GM12878 (cell line): ENCODE measurements around the gene PRMT7. TPM values are rescaled to one million over a fixed set of nuclear protein-coding genes. Genes with fewer than 3 reads are reported as not detected.

Source experiments
- ATAC-seq: fragments of 200-7000 bp; cut with Tn5 transposase; 3 replicates; pipeline ENCODE4 v1.9.1; 2020; ENCODE audit warnings: mild to moderate bottlenecking, moderate library complexity
- BruUV-seq: library from RNA; stranded (reverse); fragments of 400-500 nt; replicated peaks from 2 replicates; lab custom pipeline; 2021; lab: Mats Ljungman, UMichigan
- CTCF ChIA-PET: fragments of 300-600 bp; sonication (Branson Sonifier 250); formaldehyde crosslinking; extraction: SDS; loops from one replicate; lab custom pipeline; 2021; ENCODE audit warnings: inconsistent platforms; lab: Yijun Ruan, JAX
- POLR2A ChIA-PET: fragments of 350-600 bp; formaldehyde crosslinking; extraction: SDS; loops from one replicate; lab custom pipeline; 2021; ENCODE audit warnings: inconsistent platforms; lab: Charles Lee
- RAD21 ChIA-PET: fragments of 300-600 bp; sonication (Branson Sonifier 250); formaldehyde crosslinking; loops from one replicate; lab custom pipeline; 2023; ENCODE audit warnings: antibody characterized with exemption; ENCODE audit not compliant: unreplicated experiment; lab: Charles Lee
- SMC1A ChIA-PET: fragments of 300-600 bp; sonication (Branson Sonifier 250); formaldehyde crosslinking; loops from one replicate; lab custom pipeline; 2023; ENCODE audit not compliant: unreplicated experiment, uncharacterized antibody; lab: Charles Lee
- DNase-seq: peaks from one replicate; pipeline ENCODE4 v3.0.0-alpha.2; 2011; ENCODE audit warnings: low read depth, low spot score
- FAIRE-seq: peaks from 3 replicates; lab custom pipeline; 2011; peaks lifted over from hg19 to GRCh38; lab: Jason Lieb, UNC
- H2AFZ ChIP-seq: 2 replicates; pipeline ENCODE4 v1.6.0; 2011; ENCODE audit warnings: low read depth, low read length, control low read depth; ENCODE audit not compliant: control insufficient read depth
- H3K27ac ChIP-seq: 2 replicates; pipeline ENCODE4 v1.5.1; 2011; ENCODE audit warnings: control low read depth; ENCODE audit not compliant: control insufficient read depth, insufficient read depth
- H3K27me3 ChIP-seq, 2 experiments: replicated peaks in 1 of 2; 2 replicates each; pipeline versions ENCODE4 v1.6.0 to v1.6.1; 2011; ENCODE audit warnings: low read length in 1 of 2; ENCODE audit not compliant: control insufficient read depth in 2 of 2, insufficient read depth in 2 of 2
- H3K36me3 ChIP-seq, 2 experiments: 2 replicates each; pipeline ENCODE4 v1.5.1; 2011; ENCODE audit warnings: low read length in 1 of 2; ENCODE audit not compliant: control insufficient read depth in 2 of 2, insufficient read depth in 2 of 2
- H3K4me1 ChIP-seq: 2 replicates; pipeline ENCODE4 v1.6.1; 2011; ENCODE audit warnings: mild to moderate bottlenecking, low read length, moderate library complexity, mixed read lengths; ENCODE audit not compliant: control insufficient read depth, insufficient read depth
- H3K4me2 ChIP-seq: 2 replicates; pipeline ENCODE4 v1.6.0; 2011; ENCODE audit warnings: control low read depth; ENCODE audit not compliant: control insufficient read depth, insufficient read depth
- H3K4me3 ChIP-seq: fragments of 200-600 bp; sonication (generic); 2 replicates; pipeline ENCODE4 v1.5.1; 2016
- H3K79me2 ChIP-seq: 2 replicates; pipeline ENCODE4 v1.6.0; 2011; ENCODE audit warnings: low read length; ENCODE audit not compliant: control insufficient read depth, insufficient read depth
- H3K9ac ChIP-seq: 2 replicates; pipeline ENCODE4 v1.8.0; 2011; ENCODE audit warnings: low read length, control low read depth, mixed read lengths; ENCODE audit not compliant: control insufficient read depth, insufficient read depth
- H3K9me3 ChIP-seq: replicated peaks from 3 replicates; pipeline ENCODE4 v1.5.1; 2011; ENCODE audit warnings: mild to moderate bottlenecking, low read length; ENCODE audit not compliant: control insufficient read depth, insufficient read depth
- H4K20me1 ChIP-seq: 2 replicates; pipeline ENCODE4 v1.6.0; 2011; ENCODE audit not compliant: control insufficient read depth, insufficient read depth
- CBX3 ChIP-seq: fragments of 200-600 bp; sonication (generic); IDR thresholded peaks from 2 replicates; pipeline ENCODE4 v1.6.1; 2016; ENCODE audit warnings: low read depth, borderline replicate concordance
- CBX5 ChIP-seq: sonication (generic); IDR thresholded peaks from 2 replicates; pipeline ENCODE4 v1.6.1; 2016; ENCODE audit warnings: low read depth, moderate library complexity, mild to moderate bottlenecking, inconsistent platforms
- CHD1 ChIP-seq: IDR thresholded peaks from 2 replicates; pipeline ENCODE4 v1.6.1; 2012; ENCODE audit warnings: low read depth, low read length, improper control_type of control experiment
- DPF2 ChIP-seq: fragments of 450-650 bp; IDR thresholded peaks from 2 replicates; pipeline ENCODE4 v1.6.1; 2017; ENCODE audit warnings: mild to moderate bottlenecking
- EGR1 ChIP-seq, 2 experiments: IDR thresholded peaks; 1 replicate in 1 of 2; 2 replicates in 1 of 2; pipeline ENCODE4 v1.6.1; 2011 to 2012; ENCODE audit warnings: low read depth in 2 of 2, low read length in 2 of 2, borderline replicate concordance in 1 of 2, mild to moderate bottlenecking in 1 of 2, moderate library complexity in 1 of 2
- IRF3 ChIP-seq: fragments of 450-650 bp; IDR thresholded peaks from 2 replicates; pipeline ENCODE4 v1.6.1; 2014; ENCODE audit warnings: mild to moderate bottlenecking
- KAT2A ChIP-seq: conservative IDR thresholded peaks from 2 replicates; pipeline ENCODE4 v1.6.1; 2011; ENCODE audit warnings: low read depth, low read length; ENCODE audit not compliant: control insufficient read depth
- LARP7 ChIP-seq: fragments of 450-650 bp; IDR thresholded peaks from 2 replicates; pipeline ENCODE4 v1.6.1; 2017; ENCODE audit warnings: mild to moderate bottlenecking
- NKRF ChIP-seq: fragments of 450-650 bp; conservative IDR thresholded peaks from 2 replicates; pipeline ENCODE4 v1.6.1; 2017; ENCODE audit warnings: mild to moderate bottlenecking, moderate library complexity
- SMAD1 ChIP-seq: fragments of 450-650 bp; IDR thresholded peaks from 2 replicates; pipeline ENCODE4 v1.6.1; 2018; ENCODE audit warnings: mild to moderate bottlenecking, low read depth; ENCODE audit not compliant: partially characterized antibody
- STAT3 ChIP-seq: IDR thresholded peaks from 2 replicates; pipeline ENCODE4 v1.6.1; 2011; ENCODE audit warnings: low read depth, low read length, improper control_type of control experiment
- TAF1 ChIP-seq: IDR thresholded peaks from 2 replicates; pipeline ENCODE4 v1.6.1; 2011; ENCODE audit warnings: mild to moderate bottlenecking, low read depth, low read length, borderline replicate concordance
- USF1 ChIP-seq: IDR thresholded peaks from 2 replicates; pipeline ENCODE4 v1.6.1; 2011; ENCODE audit warnings: borderline replicate concordance, low read depth, mild to moderate bottlenecking, moderate library complexity, mixed read lengths, low read length; ENCODE audit not compliant: insufficient read depth; ENCODE audit errors: extremely low read length
- YY1 ChIP-seq: IDR thresholded peaks from 2 replicates; pipeline ENCODE4 v1.6.1; 2011; ENCODE audit warnings: low read depth, mild to moderate bottlenecking, low read length
- WGBS: methylation state at CpG from one replicate; pipeline ENCODE4 v1.1.6; 2016; ENCODE audit warnings: low lambda C conversion rate; ENCODE audit not compliant: insufficient replicate concordance, insufficient coverage; ENCODE audit errors: missing lambda C conversion rate; 5-methylcytosine and 5-hydroxymethylcytosine counted together
- in situ Hi-C: fragments of 300-500 bp; cut with MboI; formaldehyde crosslinking; loops from 9 replicates; pipeline ENCODE4 v1.14.3; 2018; ENCODE audit warnings: mixed read lengths
- intact Hi-C: fragments of 100-400 bp; cut with micrococcal nuclease; formaldehyde crosslinking; loops from one replicate; pipeline ENCODE4 v1.14.2; 2022; ENCODE audit not compliant: unreplicated experiment
- polyA plus RNA-seq, 11 experiments: library from polyadenylated mRNA; depleted of rRNA in 4 of 11; unstranded in 6 of 11; stranded (reverse) in 5 of 11; fragments of >200 nt; fragmentation: Nextera tagmentation in 4 of 11; fragmentation: Illumina TruSeq in 1 of 11; extraction: Ambion mirVana in 4 of 11; extraction: Trizol in 1 of 11; gene quantifications; 1 replicate in 1 of 11; 2 replicates in 10 of 11; pipeline versions ENCODE4 v1.2.1 to v1.2.3, GENCODE V29; 2011 to 2016; ENCODE audit warnings: inconsistent platforms in 2 of 11, missing spikeins in 2 of 11, low read depth in 1 of 11
- total RNA-seq, 4 experiments: library from RNA; depleted of rRNA in 3 of 4; stranded (reverse); fragments of >200 nt in 3 of 4; fragmentation: Illumina TruSeq in 1 of 4; extraction: Trizol in 1 of 4; gene quantifications; 2 replicates each; pipeline versions ENCODE4 v1.2.1 to v1.2.3, GENCODE V29; 2013 to 2021

The PRMT7 gene
- total and polyA plus RNA-seq, 10 of the 15 experiments (the other 5 are each of a cell fraction or from before 2014, with no cell fraction given) = 5.1 to 56.1 (median 42.0) TPM

- ChIA-PET POLR2A (no interaction called here), CTCF (interaction anchor here (1.0 to 4.5 kb wide), 11 partner anchors 10 to 136 kb away, joined by 3 to 41 read pairs (median 5); no protein-coding TSS in a partner anchor), SMC1A (interaction anchor here (0.7 to 3.6 kb wide), 5 partner anchors 20 to 120 kb away, joined by 3 to 22 read pairs (median 5); no protein-coding TSS in a partner anchor), RAD21 (interaction anchor here (1.0 to 1.5 kb wide), 2 partner anchors 113 to 114 kb away, joined by 3 to 6 read pairs; no protein-coding TSS in a partner anchor)
- BruUV-seq = no TSS peak
- Histone ChIP-seq H4K20me1 (no peaks in the 10 kb centered on the region), H3K27ac (no peak overlapping the region), H3K4me2 (no peak overlapping the region), H2AFZ (no peak overlapping the region), H3K79me2 (no peaks in the 10 kb centered on the region), H3K9me3 (no peaks in the 10 kb centered on the region), H3K4me1 (no peaks in the 10 kb centered on the region), H3K9ac (no peak overlapping the region), H3K4me3 (no peak overlapping the region), H3K36me3 (no peaks in the 10 kb centered on the region), H3K27me3 (no peaks in the 10 kb centered on the region)
- DNase-seq (no peak), FAIRE-seq (no peak), ATAC-seq (no peak)
- WGBS = 27% methylated on average over 5 of the region's 6 CpGs
- TF ChIP-seq DPF2 (no peak), IRF3 (no peak), CHD1 (no peak), SMAD1 (no peak), KAT2A (no peak)
- intact Hi-C loops = no loop called here
- in situ Hi-C loops = no loop called here
Measured at GRCh38 chr16:68397710-68398201, 86.9 kb downstream of the PRMT7 start.

GRCh38 chr16:68399456-68399855 lies 88.6 kb downstream of the PRMT7 start:
- WGBS = 19% methylated on average over 3 of the region's 3 CpGs
- Histone ChIP-seq H3K36me3 (no peaks in the 10 kb centered on the region), H3K4me3 (no peak overlapping the region), H3K27me3 (no peaks in the 10 kb centered on the region), H2AFZ (no peak overlapping the region), H3K27ac (no peak overlapping the region), H3K4me2 (no peak overlapping the region), H4K20me1 (no peaks in the 10 kb centered on the region), H3K79me2 (no peaks in the 10 kb centered on the region), H3K9ac (no peak overlapping the region), H3K9me3 (no peaks in the 10 kb centered on the region), H3K4me1 (no peaks in the 10 kb centered on the region)
- ATAC-seq (no peak), FAIRE-seq (no peak), DNase-seq (no peak)
- in situ Hi-C loops (no loop called here), intact Hi-C loops (no loop called here)
- ChIA-PET RAD21 (no interaction called here), CTCF (interaction anchor here (1.1 to 3.4 kb wide), 5 partner anchors 8 to 114 kb away, joined by 3 to 14 read pairs (median 4); no protein-coding TSS in a partner anchor), SMC1A (no interaction called here), POLR2A (no interaction called here)
- BruUV-seq = no TSS peak
- TF ChIP-seq CBX3 = no peak
- no peak for TF ChIP-seq TAF1
- no peak for TF ChIP-seq USF1
- TF ChIP-seq STAT3 = no peak
- no peak for TF ChIP-seq EGR1 (IDR thresholded peaks at IDR 0.05; ENCODE audit: borderline replicate concordance in 1 of 2, low read depth in 2 of 2, low read length in 2 of 2)
- TF ChIP-seq LARP7 = no peak
- TF ChIP-seq YY1 = no peak
- TF ChIP-seq NKRF = no peak
- TF ChIP-seq CBX5 = no peak
